K562 (cell line): ENCODE results near the gene NDST4. TPM values are rescaled to one million over a fixed set of nuclear protein-coding genes. Genes with fewer than 3 reads are reported as not detected.

Experiments used
- ATAC-seq: fragments of 200-7000 bp; cut with Tn5 transposase; 3 replicates; pipeline ENCODE4 v1.9.1; 2020; ENCODE audit warnings: moderate library complexity
- BruUV-seq: library from RNA; stranded (reverse); fragments of 400-500 nt; replicated peaks from 2 replicates; lab custom pipeline; 2021; lab: Mats Ljungman, UMichigan
- CTCF ChIA-PET: fragments of 300-600 bp; formaldehyde crosslinking; extraction: SDS; loops from one replicate; lab custom pipeline; 2021; ENCODE audit warnings: low intra/inter-chr PET ratio; lab: Yijun Ruan, JAX
- POLR2A ChIA-PET: fragments of 300-600, 350-650 bp; sonication (Branson Sonifier 250); formaldehyde crosslinking; extraction: SDS; loops from one replicate; lab custom pipeline; 2021; ENCODE audit warnings: antibody characterized with exemption, inconsistent platforms; lab: Yijun Ruan, JAX
- DNase-seq, 4 experiments: peaks; one replicate each; pipeline versions ENCODE4 v3.0.0 to v3.0.0-alpha.2; 2011 to 2018; ENCODE audit warnings: low spot score in 3 of 4, mixed read lengths in 3 of 4; ENCODE audit errors: extremely low read depth in 1 of 4
- FAIRE-seq: peaks from 2 replicates; lab custom pipeline; 2011; peaks lifted over from hg19 to GRCh38; lab: Jason Lieb, UNC
- H2AFZ ChIP-seq: 2 replicates; pipeline ENCODE4 v1.6.0; 2011; ENCODE audit warnings: low read depth, low read length, control low read depth, inconsistent platforms
- H3K27ac ChIP-seq: fragments of 200-600 bp; 3 replicates; pipeline ENCODE4 v1.8.0; 2011; ENCODE audit warnings: low read depth, mild to moderate bottlenecking, control low read depth, inconsistent platforms, low read length, moderate library complexity, mixed read lengths; ENCODE audit errors: extremely low read depth
- H3K27me3 ChIP-seq, 2 experiments: fragments of 300-600 bp in 1 of 2; 2 replicates in 1 of 2; 3 replicates in 1 of 2; pipeline versions ENCODE4 v1.6.0 to v1.8.0; 2011; ENCODE audit warnings: inconsistent platforms in 2 of 2, low read length in 2 of 2, mild to moderate bottlenecking in 1 of 2, mixed read lengths in 1 of 2, moderate library complexity in 1 of 2; ENCODE audit not compliant: control insufficient read depth in 2 of 2, insufficient read depth in 2 of 2
- H3K36me3 ChIP-seq: fragments of 300-600 bp; 3 replicates; pipeline ENCODE4 v1.8.0; 2011; ENCODE audit warnings: mild to moderate bottlenecking, low read length, inconsistent platforms; ENCODE audit not compliant: control insufficient read depth, insufficient read depth
- H3K4me1 ChIP-seq, 2 experiments: fragments of 200-600 bp in 1 of 2; replicated peaks in 1 of 2; 2 replicates in 1 of 2; 3 replicates in 1 of 2; pipeline versions ENCODE4 v1.5.1 to v1.8.0; 2011; ENCODE audit warnings: inconsistent platforms in 2 of 2, low read length in 2 of 2, mild to moderate bottlenecking in 1 of 2, mixed read lengths in 1 of 2, moderate library complexity in 1 of 2; ENCODE audit not compliant: control insufficient read depth in 2 of 2, insufficient read depth in 2 of 2
- H3K4me2 ChIP-seq: 2 replicates; pipeline ENCODE4 v1.6.1; 2011; ENCODE audit warnings: low read length, control low read depth, inconsistent platforms, mixed read lengths; ENCODE audit not compliant: insufficient read depth
- H3K4me3 ChIP-seq: fragments of 200-600 bp; sonication (generic), shearing (Covaris generic); 2 replicates; pipeline ENCODE4 v1.5.1; 2016; ENCODE audit warnings: control low read depth, inconsistent platforms
- H3K79me2 ChIP-seq: fragments of 200-600 bp; 3 replicates; pipeline ENCODE4 v1.8.0; 2011; ENCODE audit warnings: low read length, inconsistent platforms; ENCODE audit not compliant: control insufficient read depth, insufficient read depth
- H3K9ac ChIP-seq, 2 experiments: 2 replicates each; pipeline versions ENCODE4 v1.6.0 to v1.6.1; 2011; ENCODE audit warnings: low read depth in 2 of 2, low read length in 2 of 2, control low read depth in 1 of 2, inconsistent platforms in 1 of 2, mild to moderate bottlenecking in 1 of 2, mixed read lengths in 1 of 2; ENCODE audit not compliant: insufficient read depth in 1 of 2
- H3K9me1 ChIP-seq: one replicate; pipeline ENCODE4 v1.6.0; 2011; ENCODE audit warnings: inconsistent platforms, mild to moderate bottlenecking, low read length, moderate library complexity; ENCODE audit not compliant: control insufficient read depth, insufficient read depth
- H3K9me3 ChIP-seq: replicated peaks from 2 replicates; pipeline ENCODE4 v1.5.1; 2011; ENCODE audit warnings: low read depth, low read length, inconsistent platforms; ENCODE audit not compliant: control insufficient read depth, insufficient read depth
- H4K20me1 ChIP-seq: replicated peaks from 2 replicates; pipeline ENCODE4 v1.6.1; 2011; ENCODE audit warnings: low read length, inconsistent platforms, mixed read lengths; ENCODE audit not compliant: control insufficient read depth, insufficient read depth
- BRD4 ChIP-seq: fragments of 200-600 bp; sonication (generic); IDR thresholded peaks from 2 replicates; pipeline ENCODE4 v1.6.1; 2017; ENCODE audit warnings: inconsistent platforms
- EHMT2 ChIP-seq: fragments of 450-650 bp; IDR thresholded peaks from 2 replicates; pipeline ENCODE4 v1.6.1; 2018; ENCODE audit warnings: antibody characterized with exemption
- JUND ChIP-seq, 2 experiments: IDR thresholded peaks; 2 replicates in 1 of 2; 3 replicates in 1 of 2; pipeline ENCODE4 v1.6.1; 2011; ENCODE audit warnings: borderline replicate concordance in 2 of 2, low read depth in 2 of 2, low read length in 2 of 2, improper control_type of control experiment in 1 of 2, missing biosample characterization in 1 of 2, missing genetic modification characterization in 1 of 2, missing genetic modification reagents in 1 of 2
- KDM1A ChIP-seq, 2 experiments: fragments of 450-650 bp; IDR thresholded peaks; 2 replicates each; pipeline ENCODE4 v1.6.1; 2016; ENCODE audit warnings: mild to moderate bottlenecking in 2 of 2
- MBD2 ChIP-seq: sonication (generic); IDR thresholded peaks from 2 replicates; pipeline ENCODE4 v1.6.1; 2016; ENCODE audit warnings: low read depth, borderline replicate concordance
- POLR3G ChIP-seq: IDR thresholded peaks from 2 replicates; pipeline ENCODE4 v1.6.1; 2011; ENCODE audit not compliant: insufficient read length, insufficient replicate concordance; ENCODE audit errors: extremely low read depth
- RBM39 ChIP-seq: fragments of 200-400 bp; formaldehyde crosslinking; optimal IDR thresholded peaks from 2 replicates; pipeline ENCODE3; 2018; ENCODE audit warnings: low read depth, low read length
- SREBF1 ChIP-seq: fragments of 150-350 bp; IDR thresholded peaks from 2 replicates; pipeline ENCODE4 v1.6.1; 2014; ENCODE audit warnings: antibody characterized with exemption, low read depth, low read length, borderline replicate concordance
- WGBS: fragments of 100-300 bp; shearing (Covaris generic); methylation state at CpG from one replicate; pipeline ENCODE4 v1.1.6; 2016; ENCODE audit warnings: low coverage, mixed read lengths; ENCODE audit not compliant: insufficient coverage; ENCODE audit errors: missing lambda C conversion rate; 5-methylcytosine and 5-hydroxymethylcytosine counted together
- in situ Hi-C: fragments of 300-500 bp; cut with MboI; formaldehyde crosslinking; loops from 4 replicates; pipeline ENCODE4 v1.15.0; 2018; ENCODE audit warnings: inconsistent platforms, mixed read lengths
- intact Hi-C: fragments of 100-400 bp; cut with micrococcal nuclease; formaldehyde crosslinking; loops from 2 replicates; pipeline ENCODE4 v1.14.2; 2022
- polyA plus RNA-seq, 8 experiments: library from polyadenylated mRNA; depleted of rRNA in 4 of 8; stranded (reverse) in 5 of 8; unstranded in 3 of 8; fragments of >200 nt; fragmentation: Nextera tagmentation in 2 of 8; fragmentation: Illumina TruSeq in 1 of 8; extraction: Ambion mirVana in 2 of 8; extraction: Trizol in 1 of 8; gene quantifications; 2 replicates each; pipeline versions ENCODE4 v1.2.1 to v1.2.3, GENCODE V29; 2011 to 2014; ENCODE audit warnings: inconsistent platforms in 1 of 8, missing spikeins in 1 of 8
- total RNA-seq, 7 experiments: library from RNA; depleted of rRNA in 6 of 7; stranded (reverse); fragments of >200 nt in 6 of 7; fragmentation: Illumina TruSeq in 2 of 7; extraction: Trizol in 2 of 7; gene quantifications; 2 replicates each; pipeline versions ENCODE4 v1.2.1 to v1.2.3, GENCODE V29; 2011 to 2021; ENCODE audit warnings: low replicate concordance in 1 of 7
- TF ChIP-seq, protein P1 (sequence below), 3 experiments: fragments of 200-800 bp in 1 of 3; sonication (Bioruptor generic) in 1 of 3; sonication (generic) in 1 of 3; formaldehyde crosslinking in 1 of 3; IDR thresholded peaks; 2 replicates each; pipeline versions ENCODE4 v1.6.1 to v1.8.0; 2016 to 2022; ENCODE audit warnings: mild to moderate bottlenecking in 2 of 3, missing compliant biosample characterization in 2 of 3, missing genetic modification characterization in 2 of 3, missing genetic modification reagents in 1 of 3

The NDST4 gene
- total and polyA plus RNA-seq, 9 of the 15 experiments (the other 6 are each of a cell fraction or from before 2014, with no cell fraction given) = not detected

DNA sequence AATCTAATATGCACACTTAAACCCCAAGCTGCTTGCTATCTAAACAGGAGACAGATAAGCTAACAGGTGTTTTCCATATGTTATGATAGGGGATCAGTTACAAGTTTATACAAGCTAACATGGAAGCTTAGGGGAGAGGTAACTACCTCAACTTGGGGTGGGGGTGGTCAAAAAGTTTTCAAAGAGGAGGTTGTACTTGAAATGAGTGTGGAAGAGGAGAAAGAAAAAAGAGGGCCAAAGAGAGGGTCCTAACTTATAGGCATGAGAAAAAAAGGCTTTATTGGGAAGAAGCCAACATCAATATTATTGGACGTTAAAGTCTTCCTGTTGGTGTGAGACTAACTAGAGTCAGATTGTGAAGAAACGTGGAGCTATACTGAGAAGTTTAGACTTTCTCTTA is 205.9 kb downstream of the NDST4 start:
- in situ Hi-C loops = no loop called here
- Histone ChIP-seq H2AFZ (no peak overlapping the region), H3K9me1 (no peaks in the 10 kb centered on the region), H3K36me3 (no peaks in the 10 kb centered on the region), H3K9ac (no peak overlapping the region), H3K9me3 (no peaks in the 10 kb centered on the region; the same call in 1 of the 2 replicates), H3K4me1 (no peaks in the 10 kb centered on the region), H3K27ac (no peak overlapping the region), H4K20me1 (no peaks in the 10 kb centered on the region), H3K27me3 (no peaks in the 10 kb centered on the region), H3K4me3 (no peak overlapping the region), H3K79me2 (no peaks in the 10 kb centered on the region), H3K4me2 (no peak overlapping the region)
- DNase-seq (no peak), FAIRE-seq (no peak), ATAC-seq (no peak)
- CTCF ChIA-PET = no interaction called here
- intact Hi-C loops = no loop called here
- WGBS = 0% methylated on average over 2 of the region's 2 CpGs
- TF ChIP-seq MBD2 = no peak
- no peak for TF ChIP-seq POLR3G
- no peak for TF ChIP-seq KDM1A (IDR thresholded peaks at IDR 0.05)
- TF ChIP-seq SREBF1 = no peak
- no peak for TF ChIP-seq BRD4
- POLR2A ChIA-PET = no interaction called here
- no TSS peak for BruUV-seq

GRCh38 chr4:114905017-114905416 is 208.4 kb downstream of the NDST4 start:
- H3K9me3 ChIP-seq = no peaks in the 10 kb centered on the region; the same call in 1 of the 2 replicates
- BruUV-seq = no TSS peak
- no peak overlapping the region for H3K9ac ChIP-seq
- no peak for ATAC-seq
- CTCF ChIA-PET = no interaction called here
- H2AFZ ChIP-seq = no peak overlapping the region
- H4K20me1 ChIP-seq = no peaks in the 10 kb centered on the region
- no peak overlapping the region for H3K4me3 ChIP-seq
- no peak overlapping the region for H3K4me2 ChIP-seq
- no peaks in the 10 kb centered on the region for H3K36me3 ChIP-seq
- intact Hi-C loops (no loop called here), in situ Hi-C loops (no loop called here)
- TF ChIP-seq EHMT2 (no peak), RBM39 (no peak), JUND (IDR thresholded peaks at IDR 0.05; ENCODE audit: borderline replicate concordance, low read depth, low read length) (no peak), JUND (tag; IDR thresholded peaks at IDR 0.05; ENCODE audit: borderline replicate concordance, low read depth, low read length) (no peak)
- TF ChIP-seq, protein P1, sequence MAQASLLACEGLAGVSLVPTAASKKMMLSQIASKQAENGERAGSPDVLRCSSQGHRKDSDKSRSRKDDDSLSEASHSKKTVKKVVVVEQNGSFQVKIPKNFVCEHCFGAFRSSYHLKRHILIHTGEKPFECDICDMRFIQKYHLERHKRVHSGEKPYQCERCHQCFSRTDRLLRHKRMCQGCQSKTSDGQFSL (CRISPR knock-in tag; IDR thresholded peaks at IDR 0.05) = no peak
- TF ChIP-seq, protein P1 (tag; IDR thresholded peaks at IDR 0.05) = no peak
- H3K9me1 ChIP-seq = no peaks in the 10 kb centered on the region
- FAIRE-seq = no peak
- POLR2A ChIA-PET = no interaction called here
- no peaks in the 10 kb centered on the region for H3K4me1 ChIP-seq
- no peak for DNase-seq
- no peak overlapping the region for H3K27ac ChIP-seq
- no peaks in the 10 kb centered on the region for H3K79me2 ChIP-seq
- no peaks in the 10 kb centered on the region for H3K27me3 ChIP-seq
